Pancreas (tissue), 10 donors: ENCODE measurements around the gene NBPF1. TPM values are rescaled to one million over a fixed set of nuclear protein-coding genes. Genes with fewer than 3 reads are reported as not detected.
A peak's percentile ranks its signal among the peaks of the same experiment; 100 is the strongest.
"Not testable (repeated sequence)": the region's sequence is repeated elsewhere in the genome, so short reads cannot be mapped to it uniquely, and the experiment has no call there.

ENCODE experiments used
- ATAC-seq, 4 donors: fragments of 200-7000 bp; cut with Tn5 transposase; one replicate each; pipeline versions ENCODE4 v1.8.0 to v1.9.1; 2020; ENCODE audit warnings: mild to moderate bottlenecking in 4 of 4, moderate library complexity in 4 of 4
- DNase-seq, 6 donors: peaks; one replicate each; pipeline ENCODE4 v3.0.0-alpha.2; 2020
- FAIRE-seq: peaks from 2 replicates; lab custom pipeline; 2012; peaks lifted over from hg19 to GRCh38; lab: Jason Lieb, UNC
- H3K27ac ChIP-seq, 4 donors: fragments of 200-600 bp; sonication (generic); 1 replicate in 3 of 4; 2 replicates in 1 of 4; pipeline versions ENCODE4 v1.5.0 to v1.8.0; 2020
- H3K27me3 ChIP-seq, 4 donors: fragments of 200-600 bp; one replicate each; pipeline ENCODE4 v1.8.0; 2021
- H3K36me3 ChIP-seq, 3 donors: fragments of 200-600 bp; sonication (generic) in 1 of 3; one replicate each; pipeline versions ENCODE4 v1.5.0 to v1.8.0; 2020 to 2021
- H3K4me1 ChIP-seq, 3 donors: fragments of 200-600 bp; one replicate each; pipeline ENCODE4 v1.8.0; 2021
- H3K4me3 ChIP-seq, 4 donors: fragments of 200-600 bp; sonication (generic) in 2 of 4; one replicate each; pipeline versions ENCODE4 v1.5.0 to v1.8.0; 2020 to 2021
- H3K9me3 ChIP-seq, 4 donors: fragments of 200-600 bp; one replicate each; pipeline ENCODE4 v1.8.0; 2021
- WGBS, 2 donors: extraction: QIAGEN DNeasy Blood & Tissue Kit; methylation state at CpG; one replicate each; pipeline ENCODE4 v1.1.7; 2013; 5-methylcytosine and 5-hydroxymethylcytosine counted together
- intact Hi-C, 3 donors: fragments of 100-400 bp; cut with DNase I; formaldehyde crosslinking; loops; one replicate each; pipeline versions ENCODE4 v1.11.1 to v1.14.2; 2022
- polyA plus RNA-seq, 2 donors: library from polyadenylated mRNA; stranded (reverse); fragments of 200-250 nt; gene quantifications; one replicate each; pipeline ENCODE4 v1.2.3, GENCODE V29; 2013
- total RNA-seq, 6 donors: library from RNA; stranded (reverse); fragmentation: NEBNext Ultra II Directional in 4 of 6; extraction: Animal tissue kit (Norgen Biotek cat#: 25700) in 4 of 6; gene quantifications; one replicate each; pipeline versions ENCODE4 v1.2.1 to v1.2.4, GENCODE V29; 2021 to 2023
- TF ChIP-seq, protein P1 (sequence below), 4 donors: fragments of 200-600 bp; sonication (generic) in 3 of 4; IDR thresholded peaks; one replicate each; pipeline versions ENCODE4 v1.5.0 to v1.8.0; 2021; ENCODE audit warnings: antibody characterized with exemption in 4 of 4
- donor health status: healthy with polysubstance abuse.
- donor health status: DM: no; HTN: no; CAD: no; lungs with moderate emphysema.
- donor health status: DM: no; HTN: no; CAD: no.
- donor health status: control.
- donor health status: control.
- donor health status: Bipolar disorder and iron deficiency.
- donor health status: DM: yes; HTN: yes; CAD: no.
- donor health status: DM: no; HTN: no; CAD: no.
- donor health status: DM: no; HTN: no; CAD: no.
- donor health status: DM: yes; HTN: yes; CAD: no.

The NBPF1 gene
- total and polyA plus RNA-seq, 8 donors, result 4.0 to 32.2 (median 13.4) TPM

DNA sequence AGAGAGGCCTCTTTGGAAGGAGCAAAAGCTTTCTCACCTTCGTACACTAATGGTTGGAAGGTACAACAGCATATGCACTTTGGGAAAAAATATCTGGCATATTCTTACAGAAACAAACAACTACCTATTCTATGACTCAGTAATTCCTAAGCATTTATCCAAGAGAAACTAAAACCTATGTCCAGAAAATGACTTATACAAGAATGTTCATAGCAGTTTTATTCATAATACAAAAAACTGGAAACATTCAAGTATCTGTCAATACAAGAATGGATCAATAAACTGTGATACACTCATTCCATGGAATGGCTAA is 8.2 kb downstream of the NBPF1 start:
- H3K4me3 ChIP-seq, result no peak overlapping the region
- no peak for ATAC-seq
- no peaks in the 10 kb centered on the region for H3K27me3 ChIP-seq
- H3K9me3 ChIP-seq, result no peaks in the 10 kb centered on the region
- intact Hi-C loops, result no loop called here
- whole genome bisulfite sequencing, 2 donors, result 60 to 72% methylated on average over 1 of the region's 1 CpG
- TF ChIP-seq, protein P1, sequence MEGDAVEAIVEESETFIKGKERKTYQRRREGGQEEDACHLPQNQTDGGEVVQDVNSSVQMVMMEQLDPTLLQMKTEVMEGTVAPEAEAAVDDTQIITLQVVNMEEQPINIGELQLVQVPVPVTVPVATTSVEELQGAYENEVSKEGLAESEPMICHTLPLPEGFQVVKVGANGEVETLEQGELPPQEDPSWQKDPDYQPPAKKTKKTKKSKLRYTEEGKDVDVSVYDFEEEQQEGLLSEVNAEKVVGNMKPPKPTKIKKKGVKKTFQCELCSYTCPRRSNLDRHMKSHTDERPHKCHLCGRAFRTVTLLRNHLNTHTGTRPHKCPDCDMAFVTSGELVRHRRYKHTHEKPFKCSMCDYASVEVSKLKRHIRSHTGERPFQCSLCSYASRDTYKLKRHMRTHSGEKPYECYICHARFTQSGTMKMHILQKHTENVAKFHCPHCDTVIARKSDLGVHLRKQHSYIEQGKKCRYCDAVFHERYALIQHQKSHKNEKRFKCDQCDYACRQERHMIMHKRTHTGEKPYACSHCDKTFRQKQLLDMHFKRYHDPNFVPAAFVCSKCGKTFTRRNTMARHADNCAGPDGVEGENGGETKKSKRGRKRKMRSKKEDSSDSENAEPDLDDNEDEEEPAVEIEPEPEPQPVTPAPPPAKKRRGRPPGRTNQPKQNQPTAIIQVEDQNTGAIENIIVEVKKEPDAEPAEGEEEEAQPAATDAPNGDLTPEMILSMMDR (IDR thresholded peaks at IDR 0.05), result no peak
- no peak for FAIRE-seq
- H3K4me1 ChIP-seq, result peaks cover 0 to 8% (median 0%) of the 10 kb centered on the region in 3 donors
- no peak for DNase-seq
- H3K36me3 ChIP-seq, result peaks cover 0 to 7% (median 0%) of the 10 kb centered on the region in 3 donors
- H3K27ac ChIP-seq, result no peak overlapping the region

DNA sequence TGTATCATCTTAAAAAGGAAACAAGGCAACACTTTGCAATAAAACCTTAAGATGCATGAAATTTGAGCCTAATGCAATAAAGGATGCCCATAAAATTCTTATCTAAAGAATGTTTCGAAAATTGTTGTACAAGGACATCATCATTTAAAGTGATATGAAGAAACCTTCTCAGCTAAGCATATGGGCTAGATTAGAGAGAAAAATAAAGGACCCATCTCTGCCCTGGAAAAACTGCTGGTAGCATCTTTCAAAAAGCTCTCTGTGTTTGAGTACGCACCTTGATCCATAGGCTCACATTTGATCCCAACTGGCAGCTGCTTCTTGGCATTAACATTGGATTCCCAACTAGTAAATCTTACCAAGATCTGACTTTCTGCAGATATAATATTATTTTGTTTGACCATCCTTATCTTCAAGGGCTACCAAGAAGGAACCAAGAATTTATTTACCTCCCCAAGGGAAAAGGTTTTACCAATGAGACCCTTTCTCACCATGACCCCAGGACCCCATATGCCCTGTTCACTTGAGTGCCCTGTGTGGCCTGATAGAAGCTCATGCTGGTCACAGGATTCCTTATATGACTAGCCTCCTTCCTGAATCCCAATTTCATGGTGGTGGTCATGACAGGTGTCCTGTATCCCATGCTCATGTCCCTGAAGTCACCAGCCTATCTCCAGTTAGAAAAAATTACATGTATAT is 8.7 kb downstream of the NBPF1 start:
- H3K27ac ChIP-seq, intact Hi-C loops, H3K4me1 ChIP-seq, ATAC-seq, H3K36me3 ChIP-seq, H3K27me3 ChIP-seq, H3K9me3 ChIP-seq, H3K4me3 ChIP-seq: not testable (repeated sequence)
- peak; percentile 63 for FAIRE-seq
- WGBS, 2 donors, result 90 to 100% methylated on average over 1 of the region's 2 CpGs
- DNase-seq, result peak in 1 of 6 donors; percentile 8

GRCh38 chr1:16603623-16604022 is 9.7 kb downstream of the NBPF1 start:
- WGBS, 2 donors, result 85% methylated on average over 2 of the region's 2 CpGs; no CpG with 5 or more reads in 1 of the 2 donors
- H3K4me3 ChIP-seq, H3K4me1 ChIP-seq, H3K27me3 ChIP-seq, DNase-seq, H3K9me3 ChIP-seq, ATAC-seq, intact Hi-C loops, H3K27ac ChIP-seq, H3K36me3 ChIP-seq, FAIRE-seq: not testable (repeated sequence)

DNA sequence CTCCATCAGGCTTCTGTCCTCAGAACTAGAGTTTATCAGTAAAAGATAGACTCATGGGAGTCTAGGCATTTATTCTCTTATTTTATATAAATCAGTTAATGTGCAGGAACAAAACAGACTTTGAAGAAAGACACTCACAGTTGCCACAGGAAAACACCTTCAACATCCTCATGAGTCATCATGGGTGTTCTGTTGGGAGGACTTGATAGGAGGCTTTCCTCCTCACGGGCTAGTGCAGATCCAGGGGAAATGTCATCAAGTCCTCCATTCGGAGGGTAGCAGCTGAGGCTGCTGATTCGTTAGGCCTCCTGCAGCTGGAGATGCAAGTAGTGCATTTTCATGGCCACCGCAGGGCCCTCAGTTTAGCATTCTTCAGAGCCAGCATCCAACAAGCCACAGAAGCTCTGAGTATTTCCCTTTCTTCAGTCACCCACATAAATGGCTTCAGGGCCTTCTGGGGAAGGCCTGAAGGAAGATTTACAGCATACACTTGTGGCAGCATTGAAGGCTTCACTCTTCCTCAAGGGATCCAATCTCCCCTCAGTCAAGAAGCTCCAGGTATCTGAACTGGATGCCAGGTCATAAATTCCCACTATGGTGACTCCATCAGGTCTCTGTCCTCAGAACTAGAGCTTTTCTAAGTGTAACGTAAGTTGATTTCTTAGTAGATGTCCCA is 10.9 kb downstream of the NBPF1 start:
- intact Hi-C loops, DNase-seq, FAIRE-seq, H3K9me3 ChIP-seq, H3K27me3 ChIP-seq, H3K4me1 ChIP-seq, H3K4me3 ChIP-seq, H3K36me3 ChIP-seq, H3K27ac ChIP-seq, ATAC-seq: not testable (repeated sequence)
- 95 to 100% methylated on average over 1 to 2 of the region's 5 CpGs for WGBS, 2 donors

DNA sequence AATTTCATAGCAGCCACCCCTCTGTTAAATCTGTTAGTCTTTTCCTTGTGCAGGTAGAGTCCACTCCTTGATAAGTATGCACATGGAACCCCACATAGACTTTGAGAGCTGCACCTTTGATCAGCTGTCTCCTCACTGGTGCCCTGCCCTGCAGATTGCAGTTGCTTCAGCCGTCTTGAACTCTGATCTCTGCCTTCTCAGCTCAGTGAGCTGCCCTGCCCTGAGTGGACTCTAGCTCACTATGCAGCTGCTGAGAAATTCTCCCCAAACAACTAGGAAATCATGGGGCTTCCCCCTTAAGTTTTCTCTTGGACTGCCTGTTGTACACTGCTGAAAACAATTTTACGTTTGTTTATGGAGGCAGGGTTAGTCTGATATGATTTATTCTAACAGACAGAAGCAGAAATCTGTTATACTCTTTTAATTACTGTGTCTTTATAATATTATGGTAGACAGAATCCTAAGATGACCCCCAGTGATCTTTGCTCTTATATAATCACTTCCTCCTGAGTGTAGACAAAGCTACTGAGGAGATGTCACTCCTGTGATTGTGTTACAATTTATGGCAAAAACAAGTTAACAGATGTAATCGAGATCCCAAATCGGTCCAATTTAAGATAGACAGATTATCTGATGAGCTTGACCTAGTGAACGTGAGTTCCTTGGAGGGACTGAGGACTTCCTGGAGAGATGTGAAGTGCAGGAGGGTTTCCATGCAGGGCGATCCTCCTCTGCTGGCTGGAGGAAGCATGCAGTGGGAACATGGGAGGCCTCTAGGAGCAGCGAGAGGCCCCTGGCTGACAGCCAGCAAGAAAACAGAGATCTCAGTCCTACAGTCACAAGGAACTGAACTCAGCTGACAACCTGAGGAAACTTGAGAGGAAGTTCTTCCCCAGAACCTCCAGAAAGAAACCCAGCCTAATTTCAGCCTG is 12.2 kb downstream of the NBPF1 start:
- 71 to 79% methylated on average over 3 of the region's 7 CpGs for WGBS, 2 donors
- FAIRE-seq, H3K27ac ChIP-seq, H3K4me1 ChIP-seq, H3K4me3 ChIP-seq, H3K9me3 ChIP-seq, DNase-seq, H3K36me3 ChIP-seq, H3K27me3 ChIP-seq, intact Hi-C loops: not testable (repeated sequence)
- ATAC-seq, result peak in 1 of 4 donors; percentile 28

DNA sequence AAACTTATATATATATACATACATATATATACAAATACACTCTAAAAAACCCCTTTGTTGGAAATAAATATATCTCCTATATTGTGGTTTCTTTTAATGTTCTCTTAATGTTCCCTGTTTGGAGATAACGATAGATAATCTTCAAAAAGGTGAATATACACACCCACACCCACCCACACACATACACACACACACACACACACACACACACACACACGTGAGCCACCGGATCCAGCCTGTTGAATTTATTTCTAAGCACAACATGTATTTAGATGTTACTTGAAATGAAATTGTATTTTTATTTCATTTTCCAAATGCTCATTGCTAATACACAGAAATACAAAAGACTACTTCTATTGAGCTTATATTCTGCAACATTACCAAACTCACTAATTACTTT is 14.0 kb downstream of the NBPF1 start:
- intact Hi-C loops, DNase-seq, FAIRE-seq, H3K4me3 ChIP-seq, H3K36me3 ChIP-seq, H3K27me3 ChIP-seq, H3K4me1 ChIP-seq, H3K9me3 ChIP-seq, ATAC-seq, H3K27ac ChIP-seq: not testable (repeated sequence)
- 91 to 96% methylated on average over 3 of the region's 3 CpGs for WGBS, 2 donors

GRCh38 chr1:16595216-16595615 is 18.1 kb downstream of the NBPF1 start:
- not testable (repeated sequence) for FAIRE-seq
- 92 to 100% methylated on average over 1 of the region's 1 CpG for WGBS, 2 donors

GRCh38 chr1:16591845-16592244 is 21.5 kb downstream of the NBPF1 start:
- FAIRE-seq, H3K27me3 ChIP-seq, ATAC-seq, H3K9me3 ChIP-seq, H3K4me3 ChIP-seq, H3K36me3 ChIP-seq, intact Hi-C loops, H3K4me1 ChIP-seq, H3K27ac ChIP-seq: not testable (repeated sequence)
- peak in 3 of 6 donors; percentile 10 to 21 (median 20) for DNase-seq
- WGBS, 2 donors, result 6 to 14% methylated on average over 6 of the region's 8 CpGs

More at GRCh38 chr1:16595216-16595615, 18.1 kb downstream of the NBPF1 start:
- H3K9me3 ChIP-seq, H3K27ac ChIP-seq, intact Hi-C loops, H3K36me3 ChIP-seq, H3K27me3 ChIP-seq, H3K4me3 ChIP-seq, H3K4me1 ChIP-seq, DNase-seq, ATAC-seq: not testable (repeated sequence)

GRCh38 chr1:16588081-16588480 is 25.3 kb downstream of the NBPF1 start:
- H3K27me3 ChIP-seq, FAIRE-seq, H3K4me3 ChIP-seq, H3K9me3 ChIP-seq, H3K36me3 ChIP-seq, ATAC-seq, H3K4me1 ChIP-seq, intact Hi-C loops, H3K27ac ChIP-seq: not testable (repeated sequence)
- peak in 1 of 6 donors; percentile 9 for DNase-seq
- WGBS, 2 donors, result 85 to 88% methylated on average over 5 of the region's 5 CpGs

DNA sequence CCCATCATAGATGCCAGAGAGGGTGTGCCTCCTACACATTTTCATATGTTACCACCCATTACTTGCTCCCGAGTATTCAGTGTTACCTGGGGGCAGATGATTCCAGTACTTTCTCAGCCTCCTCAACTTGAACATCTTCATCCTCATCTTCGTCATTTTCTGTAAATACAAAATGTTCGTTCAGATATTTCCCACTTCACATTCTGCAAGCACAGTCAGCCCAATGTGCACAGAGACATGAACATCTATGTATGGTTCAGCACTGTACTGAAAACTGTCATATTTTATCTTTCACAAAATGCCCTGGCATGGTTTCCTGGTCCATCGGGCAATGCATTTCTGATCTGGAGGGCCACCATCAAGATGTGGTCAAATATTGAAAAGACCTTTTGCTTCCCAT is 25.7 kb downstream of the NBPF1 start:
- H3K27ac ChIP-seq, FAIRE-seq, H3K36me3 ChIP-seq, H3K27me3 ChIP-seq, intact Hi-C loops, H3K4me3 ChIP-seq, DNase-seq, H3K4me1 ChIP-seq, H3K9me3 ChIP-seq, ATAC-seq: not testable (repeated sequence)
- 87 to 90% methylated on average over 4 of the region's 4 CpGs for WGBS, 2 donors
